Activated CD8-positive, alpha-beta memory T cell treated with anti-CD3 and anti-CD28 coated beads for 36 hours (primary cell): Measurements from ENCODE around the gene RAD23A. TPM values are rescaled to one million over a fixed set of nuclear protein-coding genes. Genes with fewer than 3 reads are reported as not detected.

Source experiments
- total RNA-seq, 2 experiments: library from RNA; stranded (reverse); gene quantifications; one replicate each; pipeline ENCODE4 v1.2.3, GENCODE V29; 2021

The RAD23A gene
- total RNA-seq, 2 experiments from 2014 or later, result 216 to 220 TPM

Other genes with a start within 250 kb of the RAD23A start
- gene FBXW9, start 249.2 kb upstream of the RAD23A start, total RNA-seq, result 10 to 100 TPM; 10.2 to 10.5 TPM
- 100 to 1,000 TPM; 145 to 148 TPM for gene TNPO2, start 221.9 kb upstream of the RAD23A start, total RNA-seq
- 100 to 1,000 TPM; 225 to 233 TPM for gene TRIR, start 211.2 kb upstream of the RAD23A start, total RNA-seq
- gene GET3, start 208.4 kb upstream of the RAD23A start, total RNA-seq, result 10 to 100 TPM; 90.8 to 91.0 TPM
- not detected for gene BEST2, start 194.1 kb upstream of the RAD23A start, total RNA-seq
- 10 to 100 TPM; 12.9 to 13.1 TPM for gene HOOK2, start 170.3 kb upstream of the RAD23A start, total RNA-seq
- 100 to 1,000 TPM; 262 TPM for gene JUNB, start 154.4 kb upstream of the RAD23A start, total RNA-seq
- 100 to 1,000 TPM; 204 to 208 TPM for gene PRDX2, start 144.1 kb upstream of the RAD23A start, total RNA-seq
- gene THSD8, start 143.8 kb upstream of the RAD23A start, total RNA-seq, result 10 to 100 TPM; 29.1 to 29.9 TPM
- gene RNASEH2A, start 139.3 kb upstream of the RAD23A start, total RNA-seq, result 10 to 100 TPM; 58.3 to 60.7 TPM
- not detected for gene RTBDN, start 111.3 kb upstream of the RAD23A start, total RNA-seq
- gene MAST1, start 107.3 kb upstream of the RAD23A start, total RNA-seq, result under 1 TPM; 0.59 to 0.92 TPM
- gene DNASE2, start 64.4 kb upstream of the RAD23A start, total RNA-seq, result 10 to 100 TPM; 20.5 to 23.1 TPM
- gene KLF1, start 58.7 kb upstream of the RAD23A start, total RNA-seq, result under 1 TPM; 0.69 to 0.84 TPM
- gene GCDH, start 54.7 kb upstream of the RAD23A start, total RNA-seq, result 10 to 100 TPM; 55.2 to 57.2 TPM
- gene SYCE2, start 26.6 kb upstream of the RAD23A start, total RNA-seq, result 1 to 10 TPM; 1.1 to 1.5 TPM
- 100 to 1,000 TPM; 183 to 188 TPM for gene FARSA, start 12.2 kb upstream of the RAD23A start, total RNA-seq
- gene CALR, start 7.3 kb upstream of the RAD23A start, total RNA-seq, result 100 to 1,000 TPM; 805 to 809 TPM
- 10 to 100 TPM; 38.9 to 40.8 TPM for gene GADD45GIP1, start 11.4 kb downstream of the RAD23A start, total RNA-seq
- gene DAND5, start 23.7 kb downstream of the RAD23A start, total RNA-seq, result not detected
- 1 to 10 TPM; 2.2 to 3.5 TPM for gene NFIX, start 49.6 kb downstream of the RAD23A start, total RNA-seq
- 1 to 10 TPM; 1.8 to 2.8 TPM for gene LYL1, start 157.0 kb downstream of the RAD23A start, total RNA-seq
- gene TRMT1, start 170.9 kb downstream of the RAD23A start, total RNA-seq, result 100 to 1,000 TPM; 130 to 134 TPM
- 100 to 1,000 TPM; 116 to 119 TPM for gene NACC1, start 172.4 kb downstream of the RAD23A start, total RNA-seq
- gene STX10, start 204.5 kb downstream of the RAD23A start, total RNA-seq, result 10 to 100 TPM; 62.8 to 69.0 TPM
- gene IER2, start 204.5 kb downstream of the RAD23A start, total RNA-seq, result 100 to 1,000 TPM; 117 to 118 TPM